ENCODE results near the gene PREB.

GRCh38 chr2:27126252-27126710, 8.2 kb downstream of the PREB start:
- no peak for TF ChIP-seq CTCF (IDR thresholded peaks at IDR 0.05; ENCODE audit: low read depth, low read length, poor library complexity, severe bottlenecking)
- no peak for TF ChIP-seq EZH2phosphoT487 (IDR thresholded peaks at IDR 0.05; ENCODE audit: borderline replicate concordance, low read length)
